Lower leg skin (tissue), 3 donors: ENCODE data around the gene PLEKHO2.

ENCODE experiments used
- CTCF ChIP-seq, 3 donors: fragments of 450-650 bp; IDR thresholded peaks; one replicate each; pipeline ENCODE4 v1.5.1; 2016; ENCODE audit warnings: antibody characterized with exemption in 3 of 3, mild to moderate bottlenecking in 3 of 3, moderate library complexity in 2 of 3
- POLR2A ChIP-seq, 2 donors: fragments of 450-650 bp; IDR thresholded peaks; one replicate each; pipeline ENCODE4 v1.6.1; 2016 to 2017; ENCODE audit warnings: antibody characterized with exemption in 2 of 2, mild to moderate bottlenecking in 1 of 2, moderate library complexity in 1 of 2

DNA sequence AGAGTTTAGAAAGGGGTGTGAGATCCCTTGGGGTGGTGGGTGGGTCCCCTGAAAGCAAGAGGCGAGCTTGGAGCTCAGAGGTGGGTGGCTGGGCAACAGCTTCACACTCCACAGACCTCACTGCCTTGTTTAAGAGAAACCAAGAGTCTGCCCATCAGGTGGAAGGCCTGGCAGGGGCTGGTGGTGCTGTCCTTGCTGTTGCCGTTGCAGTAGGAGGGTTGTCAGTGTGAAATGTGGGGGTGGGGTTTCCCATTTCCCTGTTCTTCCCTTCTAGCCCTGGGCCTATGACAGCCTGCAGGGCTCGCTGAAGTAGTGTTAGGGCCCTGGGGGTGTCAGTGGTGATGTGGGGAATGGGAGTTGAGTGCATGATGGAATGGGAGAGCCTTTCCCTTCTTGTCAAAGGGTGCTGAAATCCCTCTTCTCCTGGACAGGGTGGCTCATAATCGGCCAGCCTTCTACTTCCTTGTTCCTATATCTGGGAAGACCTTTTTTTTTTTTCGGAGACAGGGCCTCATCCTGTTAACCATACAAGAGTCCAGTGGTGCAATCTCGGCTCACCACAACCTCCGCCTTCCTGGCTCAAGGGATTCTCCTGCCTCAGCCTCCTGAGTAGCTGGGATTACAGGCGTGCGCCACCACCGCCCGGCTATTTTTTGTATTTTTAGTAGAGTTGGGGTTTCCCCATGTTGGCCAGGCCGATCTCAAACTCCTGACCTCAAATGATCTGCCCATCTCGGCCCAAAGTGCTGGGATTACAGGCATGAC is 4.3 kb downstream of the PLEKHO2 start:
- TF ChIP-seq CTCF (IDR thresholded peaks at IDR 0.05), result no peak
- TF ChIP-seq POLR2A (IDR thresholded peaks at IDR 0.05), result no peak
